ENCODE data around the gene SNRK. TPM values are rescaled to one million over a fixed set of nuclear protein-coding genes. Genes with fewer than 3 reads are reported as not detected.

The SNRK gene
- total RNA-seq, 1 experiment from 2014 or later, result 12.7 TPM

DNA sequence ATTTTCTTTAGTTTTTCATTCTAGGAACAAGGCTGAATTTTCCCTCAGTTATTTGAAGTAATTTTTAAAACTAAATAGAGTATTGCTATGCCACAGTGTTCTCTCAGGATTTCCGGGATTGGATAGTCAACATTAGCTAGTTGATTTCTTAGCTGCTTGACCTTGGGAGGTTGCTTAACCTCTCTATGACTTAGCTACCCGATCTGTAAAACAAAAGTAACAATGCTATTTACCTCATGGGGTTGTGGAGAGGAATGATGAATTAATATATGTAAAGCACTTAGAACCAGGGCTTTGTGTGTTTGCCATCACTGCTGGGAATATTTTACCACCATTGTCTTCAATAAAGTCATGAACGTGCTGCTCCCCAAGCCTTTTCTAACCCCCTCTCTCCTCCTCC lies 57.5 kb downstream of the SNRK start (continued):
- TF ChIP-seq SIN3A (IDR thresholded peaks at IDR 0.05; ENCODE audit: low read depth) (no peak), TCF7L2 (IDR thresholded peaks at IDR 0.05; ENCODE audit: borderline replicate concordance, extremely low read depth, insufficient read depth, insufficient read length) (no peak), SP1 (IDR thresholded peaks at IDR 0.05; ENCODE audit: low read depth) (no peak), FOSL1 (IDR thresholded peaks at IDR 0.05; ENCODE audit: low read depth) (no peak), ZFX (IDR thresholded peaks at IDR 0.05) (no peak)

- ATAC-seq (no peak), DNase-seq (ENCODE audit: low read depth, low spot score) (no peak)
- H3K27me3 ChIP-seq (ENCODE audit: insufficient read depth, low read length), result no peaks in the 10 kb centered on the region
- no peaks in the 10 kb centered on the region for H3K9me3 ChIP-seq (ENCODE audit: control insufficient read depth in 1 of 2, insufficient read depth in 1 of 2, low read depth in 1 of 2, low read length in 2 of 2)
- peaks cover 4 to 37% of the 10 kb centered on the region in 2 experiments; a peak in 3 of 4 replicates for H3K36me3 ChIP-seq (ENCODE audit: control insufficient read depth in 1 of 2, insufficient read depth in 2 of 2, low read length in 2 of 2)
- H2AFZ ChIP-seq (ENCODE audit: low read depth, low read length, poor library complexity, severe bottlenecking), result no peak overlapping the region
- CTCF ChIA-PET, result no interaction called here
- TF ChIP-seq RAD21 (IDR thresholded peaks at IDR 0.05; ENCODE audit: low read depth), result no peak
- TF ChIP-seq ZNF274 (IDR thresholded peaks at IDR 0.05; ENCODE audit: low read depth, low read length), result no peak
- no peak for TF ChIP-seq MAX (IDR thresholded peaks at IDR 0.05)
- TF ChIP-seq ZFX (IDR thresholded peaks at IDR 0.05), result no peak
- TF ChIP-seq YY1 (IDR thresholded peaks at IDR 0.05; ENCODE audit: extremely low read depth, insufficient replicate concordance, low read depth, low read length), result no peak
- TF ChIP-seq, protein P1, sequence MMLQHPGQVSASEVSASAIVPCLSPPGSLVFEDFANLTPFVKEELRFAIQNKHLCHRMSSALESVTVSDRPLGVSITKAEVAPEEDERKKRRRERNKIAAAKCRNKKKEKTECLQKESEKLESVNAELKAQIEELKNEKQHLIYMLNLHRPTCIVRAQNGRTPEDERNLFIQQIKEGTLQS (IDR thresholded peaks at IDR 0.05), result no peak
- TF ChIP-seq CBX3 (IDR thresholded peaks at IDR 0.05; ENCODE audit: low read depth), result no peak
- TF ChIP-seq SIN3A (IDR thresholded peaks at IDR 0.05; ENCODE audit: low read depth), result no peak
- no peak for TF ChIP-seq TCF7L2 (IDR thresholded peaks at IDR 0.05; ENCODE audit: borderline replicate concordance, extremely low read depth, insufficient read depth, insufficient read length)
- no peak for TF ChIP-seq ZBTB33 (IDR thresholded peaks at IDR 0.05; ENCODE audit: extremely low read depth, insufficient replicate concordance, low read length)
- no peak for TF ChIP-seq JUND (IDR thresholded peaks at IDR 0.05)
- no peak overlapping the region for H3K4me2 ChIP-seq (ENCODE audit: low read length)
- no peaks in the 10 kb centered on the region for H4K20me1 ChIP-seq (ENCODE audit: insufficient read depth)
- intact Hi-C loops (cut with micrococcal nuclease), result no loop called here
- no TSS peak for BruUV-seq (replicated peaks)
- no peaks in the 10 kb centered on the region for H3K9me2 ChIP-seq (ENCODE audit: insufficient read depth)
- no peak overlapping the region for H3K27ac ChIP-seq (ENCODE audit: low read depth, low read length)
- H3K4me1 ChIP-seq (ENCODE audit: control insufficient read depth in 1 of 2, insufficient read depth in 2 of 2, low read length in 2 of 2), result no peaks in the 10 kb centered on the region
- no peak overlapping the region for H3K9ac ChIP-seq (ENCODE audit: low read length)
- H3K79me2 ChIP-seq (ENCODE audit: insufficient read depth, low read length), result no peaks in the 10 kb centered on the region
- H3K4me3 ChIP-seq (replicated peaks in 1 of 2; ENCODE audit: low read depth in 1 of 2, low read length in 2 of 2), result no peak overlapping the region
- RAD21 ChIA-PET (ENCODE audit: low non-redundant PET in 1 of 2, low total read pairs in 2 of 2, uncharacterized antibody in 2 of 2, unreplicated experiment in 2 of 2), result no interaction called here
- POLR2A ChIA-PET, result no interaction called here
Observed at GRCh38 chr3:43344520-43344919, 58.2 kb downstream of the SNRK start.

All from HCT116 (cell line).